AG04449 (cell line): ENCODE results near the gene ZBTB12.

ENCODE experiments used
- CTCF ChIA-PET: fragments of 350-600 bp; formaldehyde crosslinking; extraction: SDS; loops from one replicate; lab custom pipeline; 2021; ENCODE audit warnings: antibody characterized with exemption; lab: Yijun Ruan, JAX
- POLR2A ChIA-PET: fragments of 400-600, 350-600 bp; formaldehyde crosslinking; extraction: SDS; loops from one replicate; lab custom pipeline; 2020; ENCODE audit warnings: antibody characterized with exemption, inconsistent platforms; lab: Yijun Ruan, JAX
- DNase-seq: peaks from one replicate; pipeline ENCODE4 v3.0.0-alpha.2; 2010; ENCODE audit warnings: low read depth, low spot score
- H3K4me3 ChIP-seq: 2 replicates; pipeline ENCODE4 v1.5.1; 2011; ENCODE audit warnings: low read depth, mild to moderate bottlenecking, control low read depth, low read length
- TF ChIP-seq, protein P1 (sequence below): IDR thresholded peaks from one replicate; pipeline ENCODE4 v1.5.1; 2011; ENCODE audit warnings: mild to moderate bottlenecking, moderate library complexity, low read length, control low read depth, inconsistent platforms; ENCODE audit not compliant: insufficient read depth; ENCODE audit errors: missing control alignments

Gene ZBTB12

DNA sequence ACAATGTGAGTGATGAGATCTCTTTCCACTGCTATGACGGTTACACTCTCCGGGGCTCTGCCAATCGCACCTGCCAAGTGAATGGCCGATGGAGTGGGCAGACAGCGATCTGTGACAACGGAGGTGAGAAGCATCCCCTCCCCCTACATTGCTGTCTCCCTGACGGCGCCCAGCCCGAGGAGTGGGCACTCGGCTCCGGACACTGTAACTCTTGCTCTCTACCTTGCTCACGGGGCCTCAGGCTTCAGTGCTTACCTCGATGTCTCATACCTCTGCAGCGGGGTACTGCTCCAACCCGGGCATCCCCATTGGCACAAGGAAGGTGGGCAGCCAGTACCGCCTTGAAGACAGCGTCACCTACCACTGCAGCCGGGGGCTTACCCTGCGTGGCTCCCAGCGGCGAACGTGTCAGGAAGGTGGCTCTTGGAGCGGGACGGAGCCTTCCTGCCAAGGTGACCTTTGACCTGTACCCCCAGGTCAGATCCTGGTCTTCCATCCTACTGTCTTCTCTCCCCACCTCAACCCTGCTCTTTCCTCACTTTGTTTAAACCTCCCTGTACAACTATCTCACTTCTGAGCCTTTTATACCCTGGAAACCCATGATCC is 45.3 kb upstream of the ZBTB12 start:
- TF ChIP-seq, protein P1, sequence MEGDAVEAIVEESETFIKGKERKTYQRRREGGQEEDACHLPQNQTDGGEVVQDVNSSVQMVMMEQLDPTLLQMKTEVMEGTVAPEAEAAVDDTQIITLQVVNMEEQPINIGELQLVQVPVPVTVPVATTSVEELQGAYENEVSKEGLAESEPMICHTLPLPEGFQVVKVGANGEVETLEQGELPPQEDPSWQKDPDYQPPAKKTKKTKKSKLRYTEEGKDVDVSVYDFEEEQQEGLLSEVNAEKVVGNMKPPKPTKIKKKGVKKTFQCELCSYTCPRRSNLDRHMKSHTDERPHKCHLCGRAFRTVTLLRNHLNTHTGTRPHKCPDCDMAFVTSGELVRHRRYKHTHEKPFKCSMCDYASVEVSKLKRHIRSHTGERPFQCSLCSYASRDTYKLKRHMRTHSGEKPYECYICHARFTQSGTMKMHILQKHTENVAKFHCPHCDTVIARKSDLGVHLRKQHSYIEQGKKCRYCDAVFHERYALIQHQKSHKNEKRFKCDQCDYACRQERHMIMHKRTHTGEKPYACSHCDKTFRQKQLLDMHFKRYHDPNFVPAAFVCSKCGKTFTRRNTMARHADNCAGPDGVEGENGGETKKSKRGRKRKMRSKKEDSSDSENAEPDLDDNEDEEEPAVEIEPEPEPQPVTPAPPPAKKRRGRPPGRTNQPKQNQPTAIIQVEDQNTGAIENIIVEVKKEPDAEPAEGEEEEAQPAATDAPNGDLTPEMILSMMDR = no peak
- CTCF ChIA-PET = interaction anchor here (0.8 to 7.4 kb wide), 3 partner anchors 7 to 67 kb away, joined by 3 to 94 read pairs (median 3); no protein-coding TSS in a partner anchor
- POLR2A ChIA-PET = no interaction called here
- H3K4me3 ChIP-seq = no peak overlapping the region
- DNase-seq = no peak

DNA sequence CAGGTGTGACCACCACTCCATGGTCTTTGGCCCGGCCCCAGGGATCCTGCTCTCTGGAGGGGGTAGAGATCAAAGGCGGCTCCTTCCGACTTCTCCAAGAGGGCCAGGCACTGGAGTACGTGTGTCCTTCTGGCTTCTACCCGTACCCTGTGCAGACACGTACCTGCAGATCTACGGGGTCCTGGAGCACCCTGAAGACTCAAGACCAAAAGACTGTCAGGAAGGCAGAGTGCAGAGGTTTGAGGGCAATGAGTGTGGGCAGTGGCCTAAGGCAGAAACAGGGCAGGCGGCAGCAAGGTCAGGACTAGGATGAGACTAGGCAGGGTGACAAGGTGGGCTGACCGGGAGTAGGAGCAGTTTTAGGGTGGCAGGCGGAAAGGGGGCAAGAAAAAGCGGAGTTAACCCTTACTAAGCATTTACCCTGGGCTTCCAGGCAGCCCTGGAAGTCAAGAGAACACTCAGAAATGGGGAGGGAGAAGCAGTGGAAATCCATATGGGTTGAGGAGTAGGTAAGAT is 44.5 kb upstream of the ZBTB12 start:
- CTCF ChIA-PET = interaction anchor here (1.1 to 1.6 kb wide), 2 partner anchors 11 kb away, joined by 4 to 5 read pairs; no protein-coding TSS in a partner anchor
- no peak overlapping the region for H3K4me3 ChIP-seq
- POLR2A ChIA-PET = interaction anchor here (0.8 kb wide), 1 partner anchor 22 kb away, joined by 3 read pairs; no protein-coding TSS in a partner anchor
- DNase-seq = no peak
- TF ChIP-seq, protein P1 = no peak

DNA sequence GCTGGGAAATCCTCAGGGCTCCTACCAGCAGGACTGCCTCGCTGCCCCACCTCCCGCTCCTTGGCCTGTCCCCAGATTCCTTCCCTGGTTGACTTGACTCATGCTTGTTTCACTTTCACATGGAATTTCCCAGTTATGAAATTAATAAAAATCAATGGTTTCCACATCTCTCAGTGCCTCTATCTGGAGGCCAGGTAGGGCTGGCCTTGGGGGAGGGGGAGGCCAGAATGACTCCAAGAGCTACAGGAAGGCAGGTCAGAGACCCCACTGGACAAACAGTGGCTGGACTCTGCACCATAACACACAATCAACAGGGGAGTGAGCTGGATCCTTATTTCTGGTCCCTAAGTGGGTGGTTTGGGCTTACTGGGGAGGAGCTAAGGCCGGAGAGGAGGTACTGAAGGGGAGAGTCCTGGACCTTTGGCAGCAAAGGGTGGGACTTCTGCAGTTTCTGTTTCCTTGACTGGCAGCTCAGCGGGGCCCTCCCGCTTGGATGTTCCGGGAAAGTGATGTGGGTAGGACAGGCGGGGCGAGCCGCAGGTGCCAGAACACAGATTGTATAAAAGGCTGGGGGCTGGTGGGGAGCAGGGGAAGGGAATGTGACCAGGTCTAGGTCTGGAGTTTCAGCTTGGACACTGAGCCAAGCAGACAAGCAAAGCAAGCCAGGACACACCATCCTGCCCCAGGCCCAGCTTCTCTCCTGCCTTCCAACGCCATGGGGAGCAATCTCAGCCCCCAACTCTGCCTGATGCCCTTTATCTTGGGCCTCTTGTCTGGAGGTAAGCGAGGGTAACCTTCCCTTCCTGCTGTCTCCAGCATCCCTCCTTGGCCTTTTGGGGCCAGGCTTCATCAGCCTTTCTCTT is 43.9 kb upstream of the ZBTB12 start, which contains the start of gene CFB:
Gene CFB, plus strand, starts transcription at position 589 of the 863 bp plus-strand sequence. Its CDS starts 127 bp downstream, at position 716.
- ChIA-PET CTCF (interaction anchor here (0.9 to 1.8 kb wide), 4 partner anchors 11 to 57 kb away, joined by 3 to 6 read pairs (median 4); no protein-coding TSS in a partner anchor), POLR2A (interaction anchor here (0.8 kb wide), 1 partner anchor 23 kb away, joined by 3 read pairs; no protein-coding TSS in a partner anchor)
- H3K4me3 ChIP-seq = peak within 1 kb of the TSS; percentile 16
- TF ChIP-seq, protein P1 = no peak
- no peak for DNase-seq

DNA sequence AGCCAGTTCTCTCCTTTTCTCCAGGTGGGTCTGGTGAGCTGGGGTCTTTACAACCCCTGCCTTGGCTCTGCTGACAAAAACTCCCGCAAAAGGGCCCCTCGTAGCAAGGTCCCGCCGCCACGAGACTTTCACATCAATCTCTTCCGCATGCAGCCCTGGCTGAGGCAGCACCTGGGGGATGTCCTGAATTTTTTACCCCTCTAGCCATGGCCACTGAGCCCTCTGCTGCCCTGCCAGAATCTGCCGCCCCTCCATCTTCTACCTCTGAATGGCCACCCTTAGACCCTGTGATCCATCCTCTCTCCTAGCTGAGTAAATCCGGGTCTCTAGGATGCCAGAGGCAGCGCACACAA is 43.2 kb upstream of the ZBTB12 start:
- ChIA-PET CTCF (interaction anchor here (0.9 to 1.8 kb wide), 5 partner anchors 8 to 56 kb away, joined by 3 to 8 read pairs (median 5); no protein-coding TSS in a partner anchor), POLR2A (no interaction called here)
- no peak for DNase-seq
- TF ChIP-seq, protein P1 = no peak
- H3K4me3 ChIP-seq = no peak overlapping the region

DNA sequence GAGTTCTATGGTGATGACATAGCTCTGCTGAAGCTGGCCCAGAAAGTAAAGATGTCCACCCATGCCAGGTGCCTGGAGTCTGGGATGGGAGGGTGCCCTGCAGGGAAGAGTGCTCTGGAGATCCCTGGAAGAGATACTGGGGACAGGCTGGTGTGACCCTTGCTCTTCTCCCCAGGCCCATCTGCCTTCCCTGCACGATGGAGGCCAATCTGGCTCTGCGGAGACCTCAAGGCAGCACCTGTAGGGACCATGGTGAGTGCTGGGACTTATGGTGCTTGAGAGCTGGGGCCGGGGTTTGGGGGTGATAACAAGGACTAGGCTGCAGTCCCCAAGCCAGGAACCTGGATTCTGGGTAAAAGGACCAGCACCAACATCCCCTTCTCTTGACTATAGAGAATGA is 41.9 kb upstream of the ZBTB12 start:
- TF ChIP-seq, protein P1 = no peak
- DNase-seq = no peak
- H3K4me3 ChIP-seq = no peak overlapping the region
- ChIA-PET CTCF (interaction anchor here (0.7 to 1.6 kb wide), 2 partner anchors 9 to 14 kb away, joined by 3 to 8 read pairs; no protein-coding TSS in a partner anchor), POLR2A (no interaction called here)
